ENCODE data around the gene PTAR1.

- TF ChIP-seq POLR2AphosphoS5 (IDR thresholded peaks at IDR 0.05; ENCODE audit: low read depth) (no peak), CTCF (IDR thresholded peaks at IDR 0.05; ENCODE audit: insufficient read depth, low read length) (no peak), REST (IDR thresholded peaks at IDR 0.05; ENCODE audit: insufficient replicate concordance, low read depth) (no peak)
Observed at GRCh38 chr9:69745716-69746437, 13.9 kb downstream of the PTAR1 start.
